GM12878 (cell line): ENCODE measurements around the gene DUSP22. TPM values are rescaled to one million over a fixed set of nuclear protein-coding genes. Genes with fewer than 3 reads are reported as not detected.

ENCODE experiments used
- ATF2 ChIP-seq: IDR thresholded peaks from 2 replicates; pipeline ENCODE4 v1.6.1; 2012; ENCODE audit warnings: low read length, inconsistent platforms
- ATF7 ChIP-seq: fragments of 450-650 bp; IDR thresholded peaks from 2 replicates; pipeline ENCODE4 v1.6.1; 2016; ENCODE audit warnings: low read depth, mild to moderate bottlenecking
- BACH1 ChIP-seq: fragments of 450-650 bp; IDR thresholded peaks from 2 replicates; pipeline ENCODE4 v1.6.1; 2017; ENCODE audit warnings: mild to moderate bottlenecking, borderline replicate concordance
- CBFB ChIP-seq: IDR thresholded peaks from 2 replicates; pipeline ENCODE4 v1.6.1; 2016; ENCODE audit warnings: antibody characterized with exemption, low read depth
- CBX3 ChIP-seq: fragments of 200-600 bp; sonication (generic); IDR thresholded peaks from 2 replicates; pipeline ENCODE4 v1.6.1; 2016; ENCODE audit warnings: low read depth, borderline replicate concordance
- CEBPB ChIP-seq, 2 experiments: fragments of 150-350 bp in 1 of 2; IDR thresholded peaks; 2 replicates each; pipeline ENCODE4 v1.6.1; 2012 to 2014; ENCODE audit warnings: low read depth in 2 of 2, low read length in 2 of 2, borderline replicate concordance in 1 of 2, inconsistent platforms in 1 of 2
- CHD2 ChIP-seq: IDR thresholded peaks from 2 replicates; pipeline ENCODE4 v1.6.1; 2011; ENCODE audit warnings: low read depth, low read length, improper control_type of control experiment, borderline replicate concordance
- ETV6 ChIP-seq, 2 experiments: fragments of 450-650 bp in 1 of 2; IDR thresholded peaks in 1 of 2; conservative IDR thresholded peaks in 1 of 2; 2 replicates each; pipeline ENCODE4 v1.6.1; 2014; ENCODE audit warnings: antibody characterized with exemption in 1 of 2, borderline replicate concordance in 1 of 2, low read depth in 1 of 2, mild to moderate bottlenecking in 1 of 2, moderate library complexity in 1 of 2
- FOXK2 ChIP-seq: fragments of 450-650 bp; IDR thresholded peaks from 2 replicates; pipeline ENCODE4 v1.6.1; 2017; ENCODE audit warnings: mild to moderate bottlenecking, moderate library complexity
- IKZF2 ChIP-seq, 2 experiments: fragments of 450-650 bp; IDR thresholded peaks; 2 replicates each; pipeline ENCODE4 v1.6.1; 2017; ENCODE audit warnings: mild to moderate bottlenecking in 2 of 2, moderate library complexity in 2 of 2
- JUNB ChIP-seq: IDR thresholded peaks from 2 replicates; pipeline ENCODE4 v1.6.1; 2016; ENCODE audit warnings: antibody characterized with exemption, mild to moderate bottlenecking
- KLF5 ChIP-seq: fragments of 450-650 bp; IDR thresholded peaks from 2 replicates; pipeline ENCODE4 v1.6.1; 2014; ENCODE audit warnings: mild to moderate bottlenecking; ENCODE audit not compliant: partially characterized antibody
- MYC ChIP-seq: IDR thresholded peaks from 2 replicates; pipeline ENCODE4 v1.6.1; 2011; ENCODE audit warnings: mild to moderate bottlenecking, low read length, moderate library complexity, inconsistent platforms; ENCODE audit not compliant: insufficient read depth, insufficient replicate concordance, insufficient read length, severe bottlenecking
- NFIC ChIP-seq: IDR thresholded peaks from 2 replicates; pipeline ENCODE4 v1.6.1; 2012; ENCODE audit warnings: low read depth, mild to moderate bottlenecking, inconsistent platforms, low read length, moderate library complexity
- NFXL1 ChIP-seq: fragments of 450-650 bp; IDR thresholded peaks from 2 replicates; pipeline ENCODE4 v1.6.1; 2017; ENCODE audit warnings: antibody characterized with exemption, mild to moderate bottlenecking, borderline replicate concordance
- NR2C2 ChIP-seq: IDR thresholded peaks from 2 replicates; pipeline ENCODE4 v1.6.1; 2011; ENCODE audit warnings: borderline replicate concordance, low read depth; ENCODE audit not compliant: control insufficient read depth, insufficient read length
- PML ChIP-seq: IDR thresholded peaks from 2 replicates; pipeline ENCODE4 v1.6.1; 2012; ENCODE audit warnings: low read length, inconsistent platforms
- POLR2A ChIP-seq: IDR thresholded peaks from 2 replicates; pipeline ENCODE4 v1.6.1; 2011; ENCODE audit warnings: low read depth, mild to moderate bottlenecking, low read length
- POU2F2 ChIP-seq: IDR thresholded peaks from 3 replicates; pipeline ENCODE4 v1.6.1; 2011; ENCODE audit warnings: low read depth, mild to moderate bottlenecking, low read length, borderline replicate concordance
- RB1 ChIP-seq: fragments of 450-650 bp; formaldehyde crosslinking; IDR thresholded peaks from 2 replicates; pipeline ENCODE4 v1.6.1; 2017; ENCODE audit warnings: mild to moderate bottlenecking, borderline replicate concordance
- RUNX3 ChIP-seq: IDR thresholded peaks from 2 replicates; pipeline ENCODE4 v1.6.1; 2012; ENCODE audit warnings: low read length, inconsistent platforms
- SMAD1 ChIP-seq: fragments of 450-650 bp; IDR thresholded peaks from 2 replicates; pipeline ENCODE4 v1.6.1; 2018; ENCODE audit warnings: mild to moderate bottlenecking, low read depth; ENCODE audit not compliant: partially characterized antibody
- TCF7 ChIP-seq: IDR thresholded peaks from 2 replicates; pipeline ENCODE4 v1.6.1; 2014; ENCODE audit warnings: antibody characterized with exemption, borderline replicate concordance
- USF2 ChIP-seq: IDR thresholded peaks from 2 replicates; pipeline ENCODE4 v1.6.1; 2011; ENCODE audit warnings: low read depth, low read length, improper control_type of control experiment, borderline replicate concordance
- ZBED1 ChIP-seq: IDR thresholded peaks from 2 replicates; pipeline ENCODE4 v1.6.1; 2016; ENCODE audit warnings: borderline replicate concordance
- polyA plus RNA-seq, 11 experiments: library from polyadenylated mRNA; depleted of rRNA in 4 of 11; unstranded in 6 of 11; stranded (reverse) in 5 of 11; fragments of >200 nt; fragmentation: Nextera tagmentation in 4 of 11; fragmentation: Illumina TruSeq in 1 of 11; extraction: Ambion mirVana in 4 of 11; extraction: Trizol in 1 of 11; gene quantifications; 1 replicate in 1 of 11; 2 replicates in 10 of 11; pipeline versions ENCODE4 v1.2.1 to v1.2.3, GENCODE V29; 2011 to 2016; ENCODE audit warnings: inconsistent platforms in 2 of 11, missing spikeins in 2 of 11, low read depth in 1 of 11
- total RNA-seq, 4 experiments: library from RNA; depleted of rRNA in 3 of 4; stranded (reverse); fragments of >200 nt in 3 of 4; fragmentation: Illumina TruSeq in 1 of 4; extraction: Trizol in 1 of 4; gene quantifications; 2 replicates each; pipeline versions ENCODE4 v1.2.1 to v1.2.3, GENCODE V29; 2013 to 2021

Gene DUSP22
- total and polyA plus RNA-seq, 10 of the 15 experiments (the other 5 are each of a cell fraction or from before 2014, with no cell fraction given): 78.9 to 156 (median 107) TPM

GRCh38 chr6:257031-257725, 35.1 kb upstream of the DUSP22 start (continued):
- TF ChIP-seq POU2F2 (no peak), USF2 (no peak), KLF5 (no peak), RB1 (no peak), BACH1 (no peak), CEBPB (IDR thresholded peaks at IDR 0.05; ENCODE audit: borderline replicate concordance in 1 of 2, low read depth in 2 of 2, low read length in 2 of 2) (no peak), FOXK2 (no peak), ATF2 (peak; percentile 58; the same call in 1 of the 2 replicates), POLR2A (no peak), SMAD1 (no peak), CHD2 (no peak), ETV6 (conservative IDR thresholded peaks at IDR 0.05 in 1 of 2, IDR thresholded peaks at IDR 0.05 in 1 of 2; ENCODE audit: borderline replicate concordance in 1 of 2, low read depth in 1 of 2) (peak in 1 of 2 experiments; percentile 69; a peak in 1 of 4 replicates), CBX3 (no peak), CBFB (no peak; the same call in 1 of the 2 replicates), NFIC (peak; percentile 80; the same call in 1 of the 2 replicates), IKZF2 (IDR thresholded peaks at IDR 0.05) (peak; percentile 35 to 42; a peak in 3 of 4 replicates), NR2C2 (no peak), RUNX3 (peak; percentile 71; the same call in 1 of the 2 replicates), NFXL1 (no peak), ATF7 (0 out of 2 replicates have a peak, but pooled peaks have one; percentile 3), PML (no peak), TCF7 (peak; percentile 95), JUNB (peak; percentile 66), MYC (no peak), ZBED1 (no peak)
